BLaER1 treated with 17β-estradiol and CSF1 and Interleukin-3, amounts not matched to agents 10 nM and 100 nM (cell line): ENCODE results near the gene ROPN1L.
A peak's percentile ranks its signal among the peaks of the same experiment; 100 is the strongest.
"Not testable (repeated sequence)": the region's sequence is repeated elsewhere in the genome, so short reads cannot be mapped to it uniquely, and the experiment has no call there.

Source experiments
- H3K27ac ChIP-seq, 11 experiments: shearing (Covaris generic); formaldehyde crosslinking; 2 replicates each; pipeline ENCODE4 v1.8.1; 2022
- H3K27me3 ChIP-seq, 11 experiments: shearing (Covaris generic); formaldehyde crosslinking; 2 replicates each; pipeline ENCODE4 v1.8.1; 2022
- H3K36me3 ChIP-seq, 11 experiments: shearing (Covaris generic); formaldehyde crosslinking; 2 replicates each; pipeline ENCODE4 v1.8.1; 2022
- H3K4me1 ChIP-seq, 10 experiments: shearing (Covaris generic); formaldehyde crosslinking; 2 replicates each; pipeline ENCODE4 v1.8.1; 2022
- H3K4me2 ChIP-seq, 11 experiments: shearing (Covaris generic); formaldehyde crosslinking; 2 replicates each; pipeline ENCODE4 v1.8.1; 2022
- H3K4me3 ChIP-seq, 10 experiments: shearing (Covaris generic); formaldehyde crosslinking; 2 replicates each; pipeline ENCODE4 v1.8.1; 2022
- H3K9ac ChIP-seq, 11 experiments: shearing (Covaris generic); formaldehyde crosslinking; 2 replicates each; pipeline ENCODE4 v1.8.1; 2022
- H3K9me3 ChIP-seq, 11 experiments: shearing (Covaris generic); formaldehyde crosslinking; replicated peaks in 1 of 11; 2 replicates each; pipeline ENCODE4 v1.8.1; 2022
- H4K20me1 ChIP-seq, 11 experiments: shearing (Covaris generic); formaldehyde crosslinking; 2 replicates each; pipeline ENCODE4 v1.8.1; 2022
- Cebpa-rat ChIP-seq, 11 experiments: shearing (Covaris generic); IDR thresholded peaks; 2 replicates each; pipeline ENCODE4 v1.8.1; 2022

Gene ROPN1L

DNA sequence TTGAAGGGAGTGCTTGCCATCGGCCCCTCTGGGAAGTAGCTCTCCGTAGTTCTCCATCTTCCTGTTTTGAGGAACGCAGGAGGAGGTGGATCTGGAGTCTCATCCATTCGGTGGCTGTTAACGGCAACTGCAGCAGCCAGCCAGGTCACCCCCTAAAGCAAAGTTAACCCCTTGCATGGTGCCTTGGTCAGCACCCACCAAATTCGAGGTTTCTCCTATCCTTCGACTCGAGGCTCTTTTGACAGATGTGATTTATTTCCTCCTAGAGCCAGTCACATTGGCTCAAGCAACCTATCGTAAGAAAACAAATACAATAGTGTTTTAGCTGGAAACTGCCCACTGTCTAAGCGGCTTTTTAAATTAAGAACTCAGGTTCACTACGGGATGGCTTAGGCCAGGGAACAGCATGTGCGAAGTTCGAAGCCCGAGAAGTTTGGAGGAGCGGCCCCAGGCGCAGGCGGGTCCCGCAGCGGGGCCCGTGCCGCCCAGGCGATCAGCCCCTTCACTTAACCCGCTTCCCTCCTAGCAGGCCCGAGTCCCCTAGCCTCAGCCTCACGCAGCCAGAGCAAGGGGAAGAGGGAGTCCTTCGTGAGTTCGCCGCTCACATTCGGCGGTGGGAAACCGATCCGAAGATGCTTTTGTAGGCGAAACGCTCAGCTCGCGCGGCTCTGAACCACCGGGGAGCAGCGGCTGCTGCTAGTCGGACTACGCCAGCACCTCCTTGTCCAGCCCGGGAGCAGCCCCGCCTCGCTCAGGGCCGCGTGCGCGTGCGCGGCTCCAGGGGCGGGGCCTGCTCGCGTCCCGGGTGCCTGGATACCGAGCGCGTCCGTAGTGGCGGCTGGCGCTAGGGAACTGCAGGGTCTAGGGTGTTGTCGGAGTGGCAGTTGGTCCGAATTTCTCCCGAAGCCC, at the start of gene ROPN1L:
Gene ROPN1L, plus strand, starts transcription at position 797 of the 909 bp plus-strand sequence. CDS start 289 bp downstream, outside the sequence.
- peak within 1 kb of the TSS in 10 of 11 experiments; percentile 17 to 69 (median 46); a peak in 17 of 22 replicates for H3K27ac ChIP-seq
- peak within 1 kb of the TSS; percentile 96 to 100 (median 99) for H3K4me2 ChIP-seq
- H3K4me1 ChIP-seq = peaks cover 40 to 60% (median 51%) of the 10 kb centered on the region in 10 experiments
- 0 out of 22 replicates have a peak, but pooled peaks cover 0 to 4% (median 0%) of the 10 kb centered on the region in 11 experiments for H3K9me3 ChIP-seq
- H3K4me3 ChIP-seq = peak within 1 kb of the TSS; percentile 56 to 76 (median 65)
- H3K27me3 ChIP-seq = peaks cover 4 to 33% (median 16%) of the 10 kb centered on the region in 11 experiments; a peak in 17 of 22 replicates
- no peak for TF ChIP-seq Cebpa-rat (IDR thresholded peaks at IDR 0.05)
- peaks cover 11 to 29% (median 26%) of the 10 kb centered on the region in 11 experiments; a peak in 18 of 22 replicates for H3K36me3 ChIP-seq
- peak within 1 kb of the TSS; percentile 63 to 80 (median 75) for H3K9ac ChIP-seq
- peaks cover 0 to 20% (median 7%) of the 10 kb centered on the region in 11 experiments; a peak in 10 of 22 replicates for H4K20me1 ChIP-seq

DNA sequence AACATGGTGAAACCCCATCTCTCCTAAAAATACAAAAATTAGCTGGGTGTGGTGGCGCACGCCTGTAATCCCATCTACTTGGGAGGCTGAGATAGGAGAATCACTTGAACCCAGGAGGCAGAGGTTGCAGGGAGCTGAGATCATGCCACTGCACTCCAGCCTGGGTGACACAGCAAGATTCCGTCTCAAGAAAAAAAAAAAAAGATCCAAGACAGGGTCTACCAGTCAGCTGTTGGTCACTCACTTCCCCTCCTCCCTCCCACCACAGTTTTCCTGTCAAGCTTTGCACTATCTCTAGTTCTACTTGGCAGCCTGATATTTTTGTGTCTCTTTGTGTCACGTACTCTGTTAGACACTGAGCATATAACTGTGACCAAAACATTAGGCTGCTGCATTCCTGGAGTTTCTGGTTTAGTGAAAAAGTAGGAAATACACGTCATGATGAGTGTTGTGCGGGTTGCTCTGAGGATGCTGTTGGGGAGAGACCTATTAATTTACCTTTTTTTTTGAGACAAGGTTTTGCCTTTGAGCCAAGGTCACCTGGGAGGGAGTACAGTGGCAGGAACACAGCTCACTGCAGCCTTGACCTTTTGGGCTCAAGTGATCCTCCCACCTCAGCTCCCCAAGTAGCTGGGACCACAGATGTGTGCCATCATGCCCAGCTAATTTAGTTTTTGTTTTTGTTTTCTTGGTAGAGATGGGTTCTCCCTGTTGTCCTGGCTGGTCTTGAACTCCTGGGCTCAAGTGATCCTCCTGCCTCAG, 48.9 kb upstream of the ROPN1L start:
- not testable (repeated sequence) for H3K27ac ChIP-seq, H3K9me3 ChIP-seq, H3K27me3 ChIP-seq, H3K9ac ChIP-seq, H3K4me3 ChIP-seq, H3K4me2 ChIP-seq, H3K4me1 ChIP-seq
- peaks cover 96 to 100% (median 99%) of the 10 kb centered on the region in 11 experiments for H3K36me3 ChIP-seq
- H4K20me1 ChIP-seq = peaks cover 0 to 78% (median 20%) of the 10 kb centered on the region in 11 experiments; a peak in 15 of 22 replicates

DNA sequence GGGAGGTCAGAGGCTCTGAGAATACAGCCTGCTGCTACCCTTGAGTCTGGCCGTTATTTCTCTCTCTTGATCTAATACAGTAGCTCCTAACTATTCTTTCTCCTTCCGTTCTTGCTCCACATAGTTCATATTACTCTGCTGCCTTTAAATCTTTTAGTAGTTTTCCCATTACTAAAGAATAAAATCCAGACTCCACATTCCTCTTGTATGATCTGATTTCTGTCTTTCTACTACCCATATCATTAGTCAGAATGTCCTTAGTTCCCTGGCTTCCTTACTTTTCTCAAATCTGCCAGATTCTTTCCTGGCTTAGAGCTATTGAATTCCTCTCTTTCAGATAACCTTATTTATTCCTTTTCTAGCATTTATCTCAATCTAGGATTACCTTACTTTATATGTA, 48.2 kb upstream of the ROPN1L start:
- no peak overlapping the region for H3K27ac ChIP-seq
- no peak overlapping the region for H3K9ac ChIP-seq
- H4K20me1 ChIP-seq = peaks cover 0 to 78% (median 17%) of the 10 kb centered on the region in 11 experiments; a peak in 15 of 22 replicates
- H3K4me3 ChIP-seq = no peak overlapping the region
- H3K9me3 ChIP-seq = no peaks in the 10 kb centered on the region
- no peaks in the 10 kb centered on the region for H3K4me1 ChIP-seq
- TF ChIP-seq Cebpa-rat (IDR thresholded peaks at IDR 0.05) = no peak
- no peak overlapping the region for H3K4me2 ChIP-seq
- peaks cover 93 to 100% (median 99%) of the 10 kb centered on the region in 11 experiments for H3K36me3 ChIP-seq
- H3K27me3 ChIP-seq = no peaks in the 10 kb centered on the region

DNA sequence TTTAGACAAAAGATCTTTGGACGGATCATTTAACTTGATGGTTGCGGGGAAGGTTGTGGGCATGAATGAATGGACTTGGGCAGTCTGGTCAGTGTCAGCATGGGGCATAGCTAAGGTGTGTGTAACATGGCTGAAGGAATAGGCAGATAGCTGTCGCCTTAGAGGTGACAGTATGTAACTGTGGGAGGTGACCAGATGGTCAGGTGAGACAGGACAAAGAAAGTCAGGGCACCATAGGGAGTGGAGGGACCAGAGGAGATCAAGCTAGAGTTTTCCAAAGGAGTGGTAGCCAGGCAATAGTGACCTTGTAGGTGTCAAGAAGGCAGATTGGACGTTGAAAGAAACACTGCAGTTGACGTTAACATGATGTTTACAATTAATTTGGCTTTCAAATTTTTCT, 45.1 kb upstream of the ROPN1L start:
- H3K9me3 ChIP-seq = no peaks in the 10 kb centered on the region
- no peak overlapping the region for H3K4me2 ChIP-seq
- no peak overlapping the region for H3K4me3 ChIP-seq
- H3K4me1 ChIP-seq = no peaks in the 10 kb centered on the region
- TF ChIP-seq Cebpa-rat (IDR thresholded peaks at IDR 0.05) = no peak
- peaks cover 91 to 100% (median 98%) of the 10 kb centered on the region in 11 experiments for H3K36me3 ChIP-seq
- peaks cover 0 to 75% (median 10%) of the 10 kb centered on the region in 11 experiments; a peak in 12 of 22 replicates for H4K20me1 ChIP-seq
- no peaks in the 10 kb centered on the region for H3K27me3 ChIP-seq
- no peak overlapping the region for H3K9ac ChIP-seq
- H3K27ac ChIP-seq = no peak overlapping the region

DNA sequence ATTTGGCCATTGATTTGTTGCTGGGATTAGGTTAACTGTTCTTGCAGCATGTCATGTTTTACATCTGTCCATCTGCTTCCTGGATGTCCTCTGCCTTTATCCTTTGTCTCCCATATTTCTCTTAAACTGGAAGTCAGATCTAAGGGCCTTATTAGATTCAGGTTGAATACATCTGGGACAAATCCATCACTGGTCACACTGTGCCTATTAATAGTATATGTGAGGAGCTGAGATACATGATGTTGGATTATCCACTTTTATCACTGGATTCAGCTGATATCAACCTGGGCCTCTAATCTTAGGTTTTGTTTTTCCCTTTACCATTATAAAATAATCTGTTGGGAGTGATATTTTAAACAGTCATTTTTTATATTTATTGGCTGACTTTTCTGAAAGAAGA, 41.8 kb upstream of the ROPN1L start:
- Histone ChIP-seq H3K9me3 (no peaks in the 10 kb centered on the region), H4K20me1 (peaks cover 0 to 73% (median 5%) of the 10 kb centered on the region in 11 experiments; a peak in 8 of 22 replicates), H3K4me1 (no peaks in the 10 kb centered on the region), H3K27me3 (no peaks in the 10 kb centered on the region), H3K27ac (no peak overlapping the region), H3K36me3 (peaks cover 92 to 100% (median 99%) of the 10 kb centered on the region in 11 experiments), H3K9ac (no peak overlapping the region), H3K4me2 (no peak overlapping the region), H3K4me3 (no peak overlapping the region)
- no peak for TF ChIP-seq Cebpa-rat (IDR thresholded peaks at IDR 0.05)

DNA sequence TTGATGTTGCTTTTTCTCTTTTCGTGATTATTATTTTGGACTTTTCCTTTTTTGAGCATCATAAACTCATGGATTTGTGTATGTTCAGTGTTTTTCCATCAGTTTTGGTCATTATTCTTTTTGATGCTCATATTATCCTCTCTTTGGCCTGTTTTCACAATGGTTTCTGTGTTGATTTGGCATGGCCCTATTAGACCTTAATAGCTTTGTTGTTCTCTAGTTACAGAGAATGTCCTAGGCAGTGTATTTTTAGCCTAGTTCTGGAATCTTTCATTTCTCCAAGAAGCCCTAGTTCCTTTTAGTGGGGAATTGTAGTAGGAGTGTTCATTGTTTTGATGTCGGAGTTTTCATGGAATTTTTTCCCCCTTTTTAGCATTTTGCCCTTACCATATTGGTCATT, 41.3 kb upstream of the ROPN1L start:
- H3K36me3 ChIP-seq = peaks cover 92 to 100% (median 99%) of the 10 kb centered on the region in 11 experiments
- H3K4me3 ChIP-seq = no peak overlapping the region
- H4K20me1 ChIP-seq = peaks cover 0 to 68% (median 5%) of the 10 kb centered on the region in 11 experiments; a peak in 8 of 22 replicates
- no peak overlapping the region for H3K27ac ChIP-seq
- H3K27me3 ChIP-seq = no peaks in the 10 kb centered on the region
- H3K4me1 ChIP-seq = no peaks in the 10 kb centered on the region
- no peaks in the 10 kb centered on the region for H3K9me3 ChIP-seq
- no peak overlapping the region for H3K4me2 ChIP-seq
- no peak overlapping the region for H3K9ac ChIP-seq
- TF ChIP-seq Cebpa-rat (IDR thresholded peaks at IDR 0.05) = no peak

DNA sequence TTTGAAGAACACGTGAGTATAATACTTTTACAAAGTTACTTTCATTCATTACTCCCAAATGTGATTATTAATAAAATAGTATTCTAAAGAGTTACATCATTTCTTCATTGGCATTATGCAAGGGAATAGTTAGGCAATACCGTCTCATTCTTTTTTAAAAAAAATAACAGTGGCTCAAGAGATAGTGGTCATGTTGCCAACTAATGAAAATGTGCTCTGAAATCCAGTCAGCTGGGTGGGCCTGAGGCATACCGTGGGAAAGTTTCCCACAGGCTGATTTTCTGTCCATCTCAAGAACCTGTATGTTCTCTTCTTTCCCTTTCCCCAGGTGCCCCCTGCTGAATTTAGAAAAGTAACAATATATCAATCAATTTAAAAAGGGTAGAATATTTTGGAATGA, 40.8 kb upstream of the ROPN1L start:
- no peak overlapping the region for H3K4me3 ChIP-seq
- no peak overlapping the region for H3K4me2 ChIP-seq
- H4K20me1 ChIP-seq = peaks cover 0 to 68% (median 5%) of the 10 kb centered on the region in 11 experiments; a peak in 8 of 22 replicates
- no peaks in the 10 kb centered on the region for H3K27me3 ChIP-seq
- peaks cover 92 to 100% (median 99%) of the 10 kb centered on the region in 11 experiments for H3K36me3 ChIP-seq
- no peaks in the 10 kb centered on the region for H3K9me3 ChIP-seq
- TF ChIP-seq Cebpa-rat (IDR thresholded peaks at IDR 0.05) = no peak
- H3K4me1 ChIP-seq = no peaks in the 10 kb centered on the region
- no peak overlapping the region for H3K9ac ChIP-seq
- no peak overlapping the region for H3K27ac ChIP-seq

DNA sequence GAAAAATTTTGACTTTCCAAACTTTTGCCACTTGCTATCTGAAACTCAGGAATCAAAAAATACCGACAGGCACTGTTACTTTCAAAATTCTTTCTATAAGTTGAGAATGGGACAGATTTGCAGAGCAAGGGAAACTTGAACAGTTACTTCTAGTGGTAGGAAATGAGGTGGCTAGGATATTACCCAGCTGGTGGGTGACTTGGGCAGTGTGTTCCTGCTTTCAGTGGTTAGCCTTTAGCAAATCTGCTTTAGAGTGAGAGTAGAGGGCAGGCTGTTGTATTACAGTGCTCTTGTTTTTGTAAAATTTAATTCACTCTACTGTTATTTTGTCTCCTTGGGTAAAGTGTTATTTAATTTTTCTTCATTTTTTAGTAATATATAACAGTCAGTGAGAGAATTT, 40.2 kb upstream of the ROPN1L start:
- H3K4me2 ChIP-seq = no peak overlapping the region
- H3K27me3 ChIP-seq = no peaks in the 10 kb centered on the region
- H3K9me3 ChIP-seq = no peaks in the 10 kb centered on the region
- H4K20me1 ChIP-seq = peaks cover 0 to 70% (median 5%) of the 10 kb centered on the region in 11 experiments; a peak in 8 of 22 replicates
- no peak overlapping the region for H3K4me3 ChIP-seq
- peaks cover 92 to 100% (median 99%) of the 10 kb centered on the region in 11 experiments for H3K36me3 ChIP-seq
- 0 out of 20 replicates have a peak, but pooled peaks cover 0 to 4% (median 0%) of the 10 kb centered on the region in 10 experiments for H3K4me1 ChIP-seq
- no peak overlapping the region for H3K27ac ChIP-seq
- H3K9ac ChIP-seq = no peak overlapping the region
- no peak for TF ChIP-seq Cebpa-rat (IDR thresholded peaks at IDR 0.05)

DNA sequence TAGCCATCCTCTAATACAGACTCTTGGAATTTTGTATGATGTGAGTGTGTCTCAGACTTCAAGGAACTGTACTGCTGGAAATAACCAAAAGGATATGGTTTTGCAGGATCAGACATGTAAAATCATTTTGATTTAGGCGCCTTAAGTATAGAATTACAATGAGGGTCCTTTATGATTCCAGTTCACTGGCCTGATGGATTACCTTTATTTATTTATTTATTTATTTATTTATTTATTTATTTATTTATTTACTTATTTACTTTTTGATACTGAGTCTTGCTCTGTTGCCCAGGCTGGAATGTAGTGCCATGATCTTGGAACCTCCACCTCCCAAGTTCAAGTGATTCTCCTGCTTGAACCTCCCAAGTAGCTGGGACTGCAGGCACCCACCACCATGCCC, 37.9 kb upstream of the ROPN1L start:
- Histone ChIP-seq H3K27me3 (no peaks in the 10 kb centered on the region), H4K20me1 (peaks cover 0 to 55% (median 0%) of the 10 kb centered on the region in 11 experiments; a peak in 6 of 22 replicates), H3K9ac (no peak overlapping the region), H3K9me3 (no peaks in the 10 kb centered on the region), H3K36me3 (peaks cover 95 to 100% (median 99%) of the 10 kb centered on the region in 11 experiments), H3K27ac (no peak overlapping the region), H3K4me1 (0 out of 20 replicates have a peak, but pooled peaks cover 0 to 5% (median 0%) of the 10 kb centered on the region in 10 experiments), H3K4me2 (no peak overlapping the region), H3K4me3 (no peak overlapping the region)
- no peak for TF ChIP-seq Cebpa-rat (IDR thresholded peaks at IDR 0.05)
